Activated CD4-positive, alpha-beta T cell treated with anti-CD3 and anti-CD28 coated beads, Interleukin-2, amount 10 ng/mL, durations not matched to agents 7 days and 5 days (primary cell): ENCODE results near the gene CTIF. TPM values are rescaled to one million over a fixed set of nuclear protein-coding genes. Genes with fewer than 3 reads are reported as not detected.

ENCODE experiments used
- CTCF ChIA-PET: fragments of 350-600 bp; sonication (Branson Sonifier 250); formaldehyde crosslinking; loops from one replicate; lab custom pipeline; 2021; ENCODE audit warnings: antibody characterized with exemption; lab: Charles Lee
- POLR2A ChIA-PET: fragments of 350-600 bp; sonication (Branson Sonifier 250); formaldehyde crosslinking; loops from one replicate; lab custom pipeline; 2021; ENCODE audit warnings: antibody characterized with exemption; lab: Charles Lee
- DNase-seq: peaks from one replicate; pipeline ENCODE4 v3.0.0-alpha.2; 2020
- H3K27ac Mint-ChIP-seq: one replicate; pipeline ENCODE4 v1.8.0; 2021; ENCODE audit warnings: mild to moderate bottlenecking, moderate library complexity, mixed read lengths
- H3K27me3 Mint-ChIP-seq: one replicate; pipeline ENCODE4 v1.8.0; 2021; ENCODE audit warnings: mixed read lengths
- H3K36me3 Mint-ChIP-seq: one replicate; pipeline ENCODE4 v1.8.0; 2021; ENCODE audit warnings: low read depth, mixed read lengths
- H3K4me1 Mint-ChIP-seq: one replicate; pipeline ENCODE4 v1.8.0; 2021; ENCODE audit warnings: mixed read lengths
- H3K4me3 Mint-ChIP-seq: one replicate; pipeline ENCODE4 v1.8.0; 2021; ENCODE audit warnings: mild to moderate bottlenecking, moderate library complexity, mixed read lengths
- H3K9me3 Mint-ChIP-seq: one replicate; pipeline ENCODE4 v1.8.0; 2021; ENCODE audit warnings: mixed read lengths
- total RNA-seq, 2 experiments: library from RNA; stranded (reverse); gene quantifications; one replicate each; pipeline ENCODE4 v1.2.3, GENCODE V29; 2021

Gene CTIF
- total RNA-seq, 2 experiments from 2014 or later: 1.5 to 2.7 TPM

DNA sequence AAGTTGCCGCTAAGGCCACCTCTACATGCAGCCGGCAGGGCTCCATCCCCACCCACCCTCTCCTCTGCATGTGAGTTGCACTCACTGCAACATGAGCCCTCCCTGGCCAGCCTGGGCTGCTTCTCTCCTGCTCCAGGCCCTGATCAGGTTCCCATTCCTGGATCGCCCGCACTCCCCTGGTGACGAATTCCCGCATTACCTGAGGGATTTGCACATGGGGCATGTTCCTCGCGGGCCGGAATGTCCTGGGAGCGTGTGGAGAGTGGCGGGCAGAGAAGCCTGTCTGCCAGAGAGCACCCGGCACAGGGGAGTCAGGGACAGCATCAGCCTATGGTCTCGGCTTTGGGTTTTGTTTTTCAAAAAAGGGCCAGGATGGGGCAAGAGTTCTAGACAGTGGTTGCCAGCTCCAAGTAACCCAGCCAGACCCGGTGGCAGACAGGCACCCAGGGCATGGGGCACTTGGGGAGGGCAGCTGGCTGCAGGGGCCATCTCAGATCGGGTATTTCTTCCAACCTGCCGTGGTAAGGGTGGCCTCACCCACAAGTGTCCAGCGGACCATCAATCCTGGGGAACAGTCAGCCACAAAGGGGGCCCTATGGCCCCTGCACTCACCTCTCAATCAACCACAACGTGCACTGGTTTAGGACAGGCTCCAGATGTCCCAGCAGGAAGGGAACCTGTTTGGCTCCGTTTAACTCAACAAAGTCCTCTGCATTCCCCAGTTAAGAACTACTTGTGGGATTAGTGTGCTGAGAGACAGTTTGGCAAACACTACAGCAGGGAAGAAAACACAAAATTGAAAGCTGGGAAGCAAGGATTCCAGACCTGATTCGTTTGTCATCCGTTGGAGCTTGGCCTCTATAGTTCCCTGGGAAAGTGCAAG is 224.2 kb downstream of the CTIF start:
- Mint-ChIP-seq H3K27me3 (no peaks in the 10 kb centered on the region), H3K27ac (no peak overlapping the region), H3K4me3 (no peak overlapping the region), H3K9me3 (no peaks in the 10 kb centered on the region), H3K4me1 (peaks cover 3% of the 10 kb centered on the region), H3K36me3 (no peaks in the 10 kb centered on the region)
- ChIA-PET CTCF (no interaction called here), POLR2A (no interaction called here)
- DNase-seq: no peak

GRCh38 chr18:48763719-48764100 is 224.9 kb downstream of the CTIF start:
- no peak overlapping the region for H3K4me3 Mint-ChIP-seq
- no peaks in the 10 kb centered on the region for H3K27me3 Mint-ChIP-seq
- H3K4me1 Mint-ChIP-seq: peaks cover 3% of the 10 kb centered on the region
- H3K27ac Mint-ChIP-seq: no peak overlapping the region
- ChIA-PET CTCF (no interaction called here), POLR2A (no interaction called here)
- H3K9me3 Mint-ChIP-seq: no peaks in the 10 kb centered on the region
- no peaks in the 10 kb centered on the region for H3K36me3 Mint-ChIP-seq
- no peak for DNase-seq

- Mint-ChIP-seq H3K27ac (no peak overlapping the region), H3K9me3 (no peaks in the 10 kb centered on the region), H3K36me3 (no peaks in the 10 kb centered on the region), H3K4me3 (no peak overlapping the region), H3K4me1 (peaks cover 3% of the 10 kb centered on the region), H3K27me3 (no peaks in the 10 kb centered on the region)
- POLR2A ChIA-PET: no interaction called here
- DNase-seq: no peak
- CTCF ChIA-PET: no interaction called here
These were observed 226.2 kb downstream of the CTIF start for GRCh38 chr18:48765053-48765452.

DNA sequence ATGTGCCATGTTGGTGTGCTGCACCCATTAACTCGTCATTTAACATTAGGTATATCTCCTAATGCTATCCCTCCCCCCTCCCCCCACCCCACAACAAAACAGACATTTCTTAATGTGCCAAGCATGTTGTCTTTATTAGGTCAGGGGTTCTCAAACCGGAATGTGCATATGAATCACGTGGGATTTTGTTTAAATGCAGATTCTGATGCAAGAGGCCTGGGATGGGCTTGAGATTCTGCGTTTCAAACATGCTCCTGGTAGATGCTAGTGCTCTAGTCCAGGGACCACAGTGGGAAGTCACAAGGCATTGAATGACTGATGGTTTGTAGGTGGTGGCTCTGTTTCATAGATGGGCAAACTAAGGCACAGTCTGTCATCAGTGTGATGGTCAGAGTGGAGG is 227.2 kb downstream of the CTIF start:
- Mint-ChIP-seq H3K27me3 (no peaks in the 10 kb centered on the region), H3K9me3 (no peaks in the 10 kb centered on the region), H3K27ac (no peak overlapping the region), H3K4me3 (no peak overlapping the region), H3K36me3 (no peaks in the 10 kb centered on the region), H3K4me1 (peaks cover 3% of the 10 kb centered on the region)
- CTCF ChIA-PET: no interaction called here
- DNase-seq: no peak
- POLR2A ChIA-PET: no interaction called here

DNA sequence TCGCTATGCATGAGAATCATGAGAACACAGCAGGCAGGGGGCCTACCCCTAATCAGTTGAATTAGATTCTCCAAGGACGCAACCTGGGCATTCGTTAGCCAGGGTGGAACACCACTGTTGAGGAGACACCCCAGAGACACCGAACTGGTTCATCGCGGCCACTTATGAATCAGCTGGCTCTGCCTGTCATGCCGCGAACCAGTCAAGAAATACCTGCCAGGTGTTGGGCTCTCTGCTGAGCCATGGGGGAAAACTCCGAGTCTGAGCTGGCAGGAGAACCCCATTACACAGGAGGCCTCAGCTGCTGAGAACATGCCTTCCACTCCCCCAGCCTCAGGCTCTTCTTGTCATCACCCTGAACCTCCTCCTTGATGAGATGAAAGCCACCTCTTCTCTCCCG is 227.7 kb downstream of the CTIF start:
- Mint-ChIP-seq H3K4me3 (no peak overlapping the region), H3K36me3 (no peaks in the 10 kb centered on the region), H3K9me3 (no peaks in the 10 kb centered on the region), H3K4me1 (peaks cover 3% of the 10 kb centered on the region), H3K27me3 (no peaks in the 10 kb centered on the region), H3K27ac (no peak overlapping the region)
- ChIA-PET CTCF (no interaction called here), POLR2A (no interaction called here)
- no peak for DNase-seq

DNA sequence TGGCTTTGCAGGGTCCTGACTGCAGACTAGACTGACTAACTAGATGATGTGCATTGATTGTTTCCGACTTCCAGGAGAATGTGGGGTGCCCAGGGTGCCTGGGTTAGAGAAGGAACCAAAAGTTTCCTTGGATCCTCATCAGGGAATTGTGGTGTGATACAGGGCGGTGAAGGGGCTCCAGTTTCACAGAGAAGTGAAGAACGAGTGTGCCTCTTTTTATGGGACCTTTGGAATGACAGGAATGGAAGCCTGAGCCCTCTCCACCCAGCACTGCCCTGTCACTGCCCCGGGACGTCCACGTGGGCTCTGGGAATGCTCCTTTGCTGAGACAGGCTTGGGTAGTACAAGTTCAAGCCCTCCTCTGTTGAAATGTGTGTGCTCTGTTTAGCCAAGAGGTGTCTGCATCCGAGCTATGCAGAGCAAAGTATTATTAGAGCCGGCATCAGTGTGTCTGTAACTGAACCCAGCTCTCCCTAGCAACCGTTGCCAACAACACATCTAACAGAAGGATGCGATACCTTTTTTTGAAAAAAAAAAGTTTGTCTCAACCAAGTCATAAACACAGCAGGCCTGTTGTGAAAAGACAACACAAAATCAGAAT is 228.4 kb downstream of the CTIF start:
- no peak overlapping the region for H3K4me3 Mint-ChIP-seq
- H3K4me1 Mint-ChIP-seq: peaks cover 3% of the 10 kb centered on the region
- CTCF ChIA-PET: interaction anchor here (1.0 kb wide), 1 partner anchor 10 kb away, joined by 3 read pairs; no protein-coding TSS in a partner anchor
- no peak overlapping the region for H3K27ac Mint-ChIP-seq
- POLR2A ChIA-PET: no interaction called here
- H3K27me3 Mint-ChIP-seq: no peaks in the 10 kb centered on the region
- H3K36me3 Mint-ChIP-seq: no peaks in the 10 kb centered on the region
- DNase-seq: no peak
- no peaks in the 10 kb centered on the region for H3K9me3 Mint-ChIP-seq

- no peak overlapping the region for H3K27ac Mint-ChIP-seq
- ChIA-PET CTCF (interaction anchor here (1.5 to 1.8 kb wide), 2 partner anchors 10 to 31 kb away, joined by 3 to 4 read pairs; no protein-coding TSS in a partner anchor), POLR2A (no interaction called here)
- no peak overlapping the region for H3K4me3 Mint-ChIP-seq
- no peak for DNase-seq
- no peaks in the 10 kb centered on the region for H3K36me3 Mint-ChIP-seq
- H3K4me1 Mint-ChIP-seq: peaks cover 3% of the 10 kb centered on the region
- no peaks in the 10 kb centered on the region for H3K9me3 Mint-ChIP-seq
- H3K27me3 Mint-ChIP-seq: no peaks in the 10 kb centered on the region
These were observed 230.3 kb downstream of the CTIF start for GRCh38 chr18:48769006-48769636.

GRCh38 chr18:48770243-48770642 is 231.4 kb downstream of the CTIF start:
- DNase-seq: no peak
- Mint-ChIP-seq H3K9me3 (no peaks in the 10 kb centered on the region), H3K36me3 (no peaks in the 10 kb centered on the region), H3K4me3 (no peak overlapping the region), H3K27me3 (no peaks in the 10 kb centered on the region), H3K4me1 (peaks cover under 1% of the 10 kb centered on the region), H3K27ac (no peak overlapping the region)
- CTCF ChIA-PET: interaction anchor here (1.5 to 1.8 kb wide), 2 partner anchors 9 to 32 kb away, joined by 3 to 4 read pairs; no protein-coding TSS in a partner anchor
- POLR2A ChIA-PET: no interaction called here

GRCh38 chr18:48771641-48772375 is 233.0 kb downstream of the CTIF start:
- CTCF ChIA-PET: no interaction called here
- H3K27ac Mint-ChIP-seq: no peak overlapping the region
- H3K4me1 Mint-ChIP-seq: no peaks in the 10 kb centered on the region
- POLR2A ChIA-PET: no interaction called here
- no peaks in the 10 kb centered on the region for H3K36me3 Mint-ChIP-seq
- H3K4me3 Mint-ChIP-seq: no peak overlapping the region
- H3K27me3 Mint-ChIP-seq: no peaks in the 10 kb centered on the region
- no peaks in the 10 kb centered on the region for H3K9me3 Mint-ChIP-seq
- DNase-seq: no peak

DNA sequence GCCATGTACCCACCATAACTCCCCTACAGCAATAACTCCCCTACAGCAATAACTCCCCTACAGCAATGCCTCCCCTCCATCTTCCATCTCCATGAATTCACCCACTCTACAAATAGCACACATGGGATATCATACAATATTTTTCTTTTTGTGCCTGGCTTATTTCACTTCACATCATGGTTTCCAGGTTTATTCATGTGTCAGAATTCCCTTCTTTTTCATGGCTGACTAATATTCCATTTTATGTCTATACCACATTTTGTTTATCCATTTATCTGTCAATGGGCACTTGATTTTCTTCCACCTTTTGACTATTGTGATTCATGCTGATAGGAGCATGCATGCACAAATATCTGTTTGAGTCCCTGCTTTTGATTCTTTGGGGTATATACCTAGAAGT is 233.6 kb downstream of the CTIF start:
- no peaks in the 10 kb centered on the region for H3K9me3 Mint-ChIP-seq
- H3K36me3 Mint-ChIP-seq: no peaks in the 10 kb centered on the region
- H3K27ac Mint-ChIP-seq: no peak overlapping the region
- CTCF ChIA-PET: no interaction called here
- H3K4me3 Mint-ChIP-seq: no peak overlapping the region
- POLR2A ChIA-PET: no interaction called here
- no peaks in the 10 kb centered on the region for H3K27me3 Mint-ChIP-seq
- H3K4me1 Mint-ChIP-seq: peaks cover 5% of the 10 kb centered on the region
- no peak for DNase-seq

DNA sequence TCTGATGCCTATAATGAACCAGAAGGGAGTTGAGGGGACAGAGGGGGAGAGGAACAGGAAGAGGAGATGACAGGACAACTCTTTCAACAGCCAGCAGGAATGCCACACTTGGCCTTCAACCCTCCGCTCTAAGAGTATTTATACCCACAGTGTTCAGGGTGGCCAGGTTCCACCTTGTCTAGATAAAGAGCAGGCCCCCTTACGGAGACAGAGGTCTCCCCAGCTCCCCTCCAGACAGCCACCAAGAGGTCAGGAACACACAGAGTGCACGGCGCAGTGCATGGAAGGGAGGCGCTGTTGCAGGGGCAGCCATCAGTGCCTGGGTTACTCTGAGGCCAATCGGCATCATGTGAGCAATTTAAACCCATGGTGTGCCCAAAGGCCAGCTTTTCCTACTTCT is 235.0 kb downstream of the CTIF start:
- Mint-ChIP-seq H3K9me3 (no peaks in the 10 kb centered on the region), H3K36me3 (no peaks in the 10 kb centered on the region), H3K27ac (peak overlapping the region; percentile 46), H3K4me1 (peaks cover 10% of the 10 kb centered on the region), H3K4me3 (no peak overlapping the region), H3K27me3 (no peaks in the 10 kb centered on the region)
- no peak for DNase-seq
- CTCF ChIA-PET: interaction anchor here (0.6 to 1.7 kb wide), 5 partner anchors 23 to 709 kb away, joined by 3 to 4 read pairs (median 3); no protein-coding TSS in a partner anchor
- POLR2A ChIA-PET: no interaction called here

DNA sequence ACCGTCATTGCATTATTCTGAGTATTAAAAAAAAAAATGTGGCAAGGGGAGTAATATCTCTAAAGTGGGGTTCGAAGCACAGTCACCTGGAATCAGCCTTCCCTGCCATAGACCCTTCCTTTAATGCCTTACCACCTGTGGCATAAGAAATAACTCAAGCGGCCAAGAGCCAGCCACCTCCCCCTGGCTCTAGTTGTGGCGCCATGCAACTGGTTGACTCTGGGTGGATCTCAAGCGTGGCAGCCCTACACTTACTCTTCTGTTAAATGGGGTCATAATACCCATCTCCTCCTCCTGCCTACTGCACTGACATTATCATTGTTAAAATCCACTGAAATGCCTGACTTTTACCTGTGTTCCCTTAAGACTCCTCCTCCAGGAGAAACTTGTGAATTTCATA is 236.1 kb downstream of the CTIF start:
- Mint-ChIP-seq H3K27ac (no peak overlapping the region), H3K4me3 (no peak overlapping the region), H3K27me3 (no peaks in the 10 kb centered on the region), H3K9me3 (no peaks in the 10 kb centered on the region), H3K4me1 (peaks cover 10% of the 10 kb centered on the region), H3K36me3 (no peaks in the 10 kb centered on the region)
- POLR2A ChIA-PET: no interaction called here
- DNase-seq: no peak
- CTCF ChIA-PET: interaction anchor here (1.7 kb wide), 1 partner anchor 214 kb away, joined by 4 read pairs; no protein-coding TSS in a partner anchor
